ENCODE measurements around the gene BSPH1.
"Not testable (repeated sequence)": the region's sequence is repeated elsewhere in the genome, so short reads cannot be mapped to it uniquely, and the experiment has no call there.

The BSPH1 gene

DNA sequence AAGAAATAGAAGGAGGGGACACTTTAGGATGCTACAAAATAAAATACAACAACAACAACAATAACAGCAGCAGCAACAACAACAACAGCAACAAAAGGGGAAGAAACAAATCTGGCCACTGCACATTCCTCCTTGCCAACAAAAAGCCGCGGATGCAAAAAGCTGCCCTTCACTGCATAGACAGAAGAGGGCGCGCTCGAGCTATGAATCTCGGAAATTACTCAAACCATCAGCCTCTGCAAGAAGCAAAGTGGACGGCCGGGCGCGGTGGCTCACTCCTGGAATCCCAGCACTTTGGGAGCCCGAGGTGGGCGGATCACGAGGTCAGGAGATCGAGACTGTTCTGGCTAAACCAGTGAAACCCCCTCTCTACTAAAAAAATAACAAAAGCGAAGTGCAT is 71.9 kb downstream of the BSPH1 start:
- not testable (repeated sequence) for DNase-seq (ENCODE audit: low read depth)

Measured in stimulated activated CD8-positive, alpha-beta memory T cell treated with anti-CD3 and anti-CD28 coated beads, Interleukin-7, amount 100 ng/mL, for 24 hours (primary cell).